ENCODE measurements around the gene CALHM5.
A peak's percentile ranks its signal among the peaks of the same experiment; 100 is the strongest.
"Not testable (repeated sequence)": the region's sequence is repeated elsewhere in the genome, so short reads cannot be mapped to it uniquely, and the experiment has no call there.

Gene CALHM5

GRCh38 chr6:116511424-116512110 lies at the start of gene CALHM5:
Gene CALHM5, plus strand, starts transcription at chr6:116511639. Its CDS starts 58 bp downstream, at chr6:116511697.
- DNase-seq = no peak

GRCh38 chr6:116461932-116462885 lies 49.2 kb upstream of the CALHM5 start:
- peak; percentile 22 for DNase-seq

GRCh38 chr6:116463301-116463700 lies 48.1 kb upstream of the CALHM5 start:
- no peak for DNase-seq

GRCh38 chr6:116465246-116465645 lies 46.2 kb upstream of the CALHM5 start:
- DNase-seq = no peak

- no peak for DNase-seq
These were observed 44.3 kb upstream of the CALHM5 start for GRCh38 chr6:116467096-116467495.

GRCh38 chr6:116467514-116467913 lies 43.9 kb upstream of the CALHM5 start:
- no peak for DNase-seq

GRCh38 chr6:116468293-116468692 lies 43.1 kb upstream of the CALHM5 start:
- DNase-seq = no peak

- no peak for DNase-seq
These were observed 39.9 kb upstream of the CALHM5 start for GRCh38 chr6:116471531-116471930.

- no peak for DNase-seq
These were observed 38.7 kb upstream of the CALHM5 start for GRCh38 chr6:116472706-116473105.

- DNase-seq = no peak
These were observed 36.3 kb upstream of the CALHM5 start for GRCh38 chr6:116475141-116475540.

- DNase-seq = no peak
These were observed 35.3 kb upstream of the CALHM5 start for GRCh38 chr6:116476002-116476678.

- DNase-seq = no peak
These were observed 28.7 kb upstream of the CALHM5 start for GRCh38 chr6:116482780-116483179.

- DNase-seq = no peak
These were observed 27.8 kb upstream of the CALHM5 start for GRCh38 chr6:116483616-116484015.

- DNase-seq = no peak
These were observed 25.8 kb upstream of the CALHM5 start for GRCh38 chr6:116485559-116486184.

- DNase-seq = no peak
These were observed 19.7 kb upstream of the CALHM5 start for GRCh38 chr6:116491610-116492330.

GRCh38 chr6:116492331-116493067 lies 18.9 kb upstream of the CALHM5 start:
- DNase-seq = no peak

GRCh38 chr6:116495161-116495560 lies 16.3 kb upstream of the CALHM5 start:
- DNase-seq = not testable (repeated sequence)

- no peak for DNase-seq
These were observed 14.2 kb upstream of the CALHM5 start for GRCh38 chr6:116497113-116497676.

- DNase-seq = no peak
These were observed 10.4 kb upstream of the CALHM5 start for GRCh38 chr6:116500969-116501433.

GRCh38 chr6:116507324-116507723 lies 4.1 kb upstream of the CALHM5 start:
- DNase-seq = no peak

- no peak for DNase-seq
These were observed 2.9 kb upstream of the CALHM5 start for GRCh38 chr6:116508527-116508926.
